Measurements from ENCODE around the gene HS6ST2.

DNA sequence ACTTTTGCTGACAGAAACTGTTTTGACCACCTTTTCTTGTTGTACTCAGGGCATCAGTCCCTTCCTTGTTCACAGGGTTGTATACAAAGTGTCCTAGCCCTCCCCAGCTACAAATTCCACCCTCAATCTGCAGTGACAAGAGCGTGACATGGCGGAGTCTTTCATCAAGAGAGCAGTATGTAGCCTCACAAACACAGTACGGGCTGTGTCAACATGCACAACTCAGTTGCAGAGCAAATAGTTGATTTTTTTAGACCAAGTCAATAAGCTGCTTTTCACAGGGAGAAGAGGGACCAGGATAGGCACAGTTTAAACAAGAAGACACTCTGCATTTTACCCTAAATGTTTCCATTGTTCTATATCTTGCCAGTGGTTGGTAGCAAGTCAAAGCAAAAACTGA is 8.6 kb upstream of the HS6ST2 start:
- no peak for TF ChIP-seq POLR2AphosphoS5 (IDR thresholded peaks at IDR 0.05; ENCODE audit: low read depth, low read length)
- no peak for TF ChIP-seq TAF1 (IDR thresholded peaks at IDR 0.05; ENCODE audit: borderline replicate concordance, low read depth, low read length)

All from GM12892 (cell line).